ENCODE data around the gene SPANXB1. TPM values are rescaled to one million over a fixed set of nuclear protein-coding genes. Genes with fewer than 3 reads are reported as not detected.
"Not testable (repeated sequence)": the region's sequence is repeated elsewhere in the genome, so short reads cannot be mapped to it uniquely, and the experiment has no call there.

SPANXB1 gene
- total RNA-seq, 6 donors from 2014 or later: not detected

- TF ChIP-seq EP300 (IDR thresholded peaks at IDR 0.05) (no peak), CTCF (IDR thresholded peaks at IDR 0.05) (no peak), POLR2AphosphoS5 (IDR thresholded peaks at IDR 0.05) (no peak), POLR2A (IDR thresholded peaks at IDR 0.05) (no peak)
- DNase-seq (no peak), ATAC-seq (ENCODE audit: low FRiP score in 2 of 2) (no peak)
- Histone ChIP-seq H3K36me3 (no peaks in the 10 kb centered on the region), H3K9me3 (no peaks in the 10 kb centered on the region), H3K27me3 (no peaks in the 10 kb centered on the region), H3K4me3 (no peak overlapping the region), H3K4me1 (no peaks in the 10 kb centered on the region), H3K27ac (no peak overlapping the region)
- WGBS, 2 donors: 52 to 68% methylated on average over 1 of the region's 1 CpG
Observed at GRCh38 chrX:140983730-140984129, 18.7 kb upstream of the SPANXB1 start.

GRCh38 chrX:141005243-141005642, 2.8 kb downstream of the SPANXB1 start:
- 73 to 86% methylated on average over 5 of the region's 6 CpGs for WGBS, 2 donors

GRCh38 chrX:141044246-141044645, 41.9 kb downstream of the SPANXB1 start:
- not testable (repeated sequence) for H3K27ac ChIP-seq; H3K36me3 ChIP-seq; H3K9me3 ChIP-seq; H3K27me3 ChIP-seq; ATAC-seq (ENCODE audit: low FRiP score in 2 of 2); H3K4me1 ChIP-seq; H3K4me3 ChIP-seq
- peak in 1 of 2 donors; percentile 10 for DNase-seq
- 94% methylated on average over 8 of the region's 14 CpGs; no CpG with 5 or more reads in 1 of the 2 donors for WGBS, 2 donors

More at GRCh38 chrX:141005243-141005642, 2.8 kb downstream of the SPANXB1 start:
- H3K27me3 ChIP-seq; H3K4me1 ChIP-seq; H3K36me3 ChIP-seq; ATAC-seq (ENCODE audit: low FRiP score in 2 of 2); H3K27ac ChIP-seq; H3K9me3 ChIP-seq; H3K4me3 ChIP-seq; DNase-seq: not testable (repeated sequence)

- H3K27ac ChIP-seq; H3K27me3 ChIP-seq; DNase-seq; H3K36me3 ChIP-seq; H3K4me1 ChIP-seq; H3K9me3 ChIP-seq; ATAC-seq (ENCODE audit: low FRiP score in 2 of 2); H3K4me3 ChIP-seq: not testable (repeated sequence)
- 88 to 90% methylated on average over 3 of the region's 3 CpGs for WGBS, 2 donors
Observed at GRCh38 chrX:141049878-141050277, 47.5 kb downstream of the SPANXB1 start.

- not testable (repeated sequence) for H3K36me3 ChIP-seq; DNase-seq; H3K4me1 ChIP-seq; H3K27me3 ChIP-seq; H3K9me3 ChIP-seq; ATAC-seq (ENCODE audit: low FRiP score in 2 of 2); H3K27ac ChIP-seq; H3K4me3 ChIP-seq
- WGBS, 2 donors: 51 to 59% methylated on average over 3 to 5 of the region's 5 CpGs
Observed at GRCh38 chrX:141052098-141052497, 49.7 kb downstream of the SPANXB1 start.

Other genes starting within 250 kb of the SPANXB1 start
- gene LDOC1, start 174.5 kb downstream of the SPANXB1 start, total RNA-seq: 10 to 100 TPM in 2 of 6 donors, 1 to 10 TPM in 4; 3.1 to 18.8 (median 5.9) TPM
- not detected for gene SPANXC, start 239.9 kb downstream of the SPANXB1 start, total RNA-seq

Measured in upper lobe of left lung (tissue), 6 donors.